SK-MEL-5 (cell line): ENCODE measurements around the gene HOXD4. TPM values are rescaled to one million over a fixed set of nuclear protein-coding genes. Genes with fewer than 3 reads are reported as not detected.

Experiments used
- DNase-seq: peaks from one replicate; pipeline ENCODE4 v3.0.0-alpha.2; 2016; ENCODE audit warnings: low read depth, low spot score
- in situ Hi-C: cut with HindIII; loops from 2 replicates; pipeline ENCODE4 v1.10.0; 2016; ENCODE audit warnings: low sequenced_read_pairs, high pct_unique_total_duplicates, low pct_unique_long_range_greater_than_20kb
- total RNA-seq: library from RNA; depleted of rRNA; stranded (reverse); fragments of >200 nt; shearing (Covaris generic); gene quantifications from 2 replicates; pipeline ENCODE4 v1.2.3, GENCODE V29; 2014

HOXD4 gene
- total RNA-seq, 1 experiment from 2014 or later = 4.2 TPM

DNA sequence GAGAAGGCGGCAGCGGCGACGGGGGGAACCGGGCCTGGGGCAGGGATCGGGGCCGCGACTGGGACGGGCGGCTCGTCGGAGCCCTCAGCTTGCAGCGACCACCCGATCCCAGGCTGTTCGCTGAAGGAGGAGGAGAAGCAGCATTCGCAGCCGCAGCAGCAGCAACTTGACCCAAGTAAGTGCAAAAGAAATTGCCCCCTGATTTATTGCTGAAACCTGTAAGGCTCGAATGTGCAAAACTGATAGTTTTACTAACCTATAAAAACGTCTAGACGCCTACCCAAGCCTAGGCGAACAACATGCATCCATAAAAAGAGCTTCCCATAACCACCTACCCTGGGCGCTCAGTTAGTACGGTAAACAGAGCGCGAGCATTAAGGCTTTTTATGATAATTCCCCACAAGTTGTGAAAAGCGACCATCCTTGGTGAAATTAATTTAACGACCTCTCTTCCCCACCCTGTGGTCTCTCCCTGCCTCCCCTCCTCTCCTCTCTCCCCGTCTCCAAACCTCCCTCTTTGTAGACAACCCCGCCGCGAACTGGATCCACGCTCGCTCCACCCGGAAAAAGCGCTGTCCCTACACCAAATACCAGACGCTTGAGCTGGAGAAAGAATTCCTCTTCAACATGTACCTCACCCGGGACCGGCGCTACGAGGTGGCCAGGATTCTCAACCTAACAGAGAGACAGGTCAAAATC lies 27.8 kb upstream of the HOXD4 start:
- in situ Hi-C loops = no loop called here

DNA sequence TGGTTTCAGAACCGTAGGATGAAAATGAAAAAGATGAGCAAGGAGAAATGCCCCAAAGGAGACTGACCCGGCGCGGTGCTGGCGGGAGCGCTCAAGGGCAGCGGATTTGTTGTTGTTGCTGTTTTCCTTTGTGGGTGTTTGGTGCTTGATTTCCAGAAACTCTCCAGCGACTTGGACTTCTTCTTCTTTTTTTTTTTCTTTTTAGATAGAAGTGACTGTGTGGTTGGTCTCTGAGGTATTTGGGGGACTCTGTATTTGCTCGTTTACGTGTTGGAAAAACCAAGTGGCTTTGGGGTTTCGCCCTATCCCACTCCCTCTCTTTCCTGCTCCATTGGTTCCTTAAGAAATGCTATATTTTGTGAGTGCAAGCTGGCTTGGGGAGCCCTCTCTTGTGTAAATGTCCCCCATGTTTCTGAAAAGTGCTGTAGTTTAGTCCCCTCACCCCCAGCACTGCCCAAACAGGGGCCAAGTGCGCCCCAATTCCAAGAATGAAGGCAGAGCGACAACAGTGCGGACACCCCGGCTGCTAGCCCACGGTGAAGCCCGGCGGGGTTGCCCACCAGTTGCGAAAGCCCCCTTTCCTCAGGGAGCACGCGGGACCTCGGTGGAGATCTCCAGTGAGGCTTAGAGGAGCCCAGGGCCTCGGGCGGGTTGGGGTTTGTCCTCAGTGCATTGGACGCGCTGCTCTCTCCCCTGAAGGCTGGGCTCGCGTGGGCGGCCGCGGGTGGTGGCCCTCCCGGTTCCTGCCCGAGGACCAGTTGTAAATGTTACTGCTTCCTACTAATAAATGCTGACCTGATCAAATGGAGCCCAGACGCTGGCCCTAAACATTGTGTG lies 27.0 kb upstream of the HOXD4 start:
- in situ Hi-C loops = no loop called here
- DNase-seq = no peak

More for the DNA sequence above, 27.8 kb upstream of the HOXD4 start:
- no peak for DNase-seq

DNA sequence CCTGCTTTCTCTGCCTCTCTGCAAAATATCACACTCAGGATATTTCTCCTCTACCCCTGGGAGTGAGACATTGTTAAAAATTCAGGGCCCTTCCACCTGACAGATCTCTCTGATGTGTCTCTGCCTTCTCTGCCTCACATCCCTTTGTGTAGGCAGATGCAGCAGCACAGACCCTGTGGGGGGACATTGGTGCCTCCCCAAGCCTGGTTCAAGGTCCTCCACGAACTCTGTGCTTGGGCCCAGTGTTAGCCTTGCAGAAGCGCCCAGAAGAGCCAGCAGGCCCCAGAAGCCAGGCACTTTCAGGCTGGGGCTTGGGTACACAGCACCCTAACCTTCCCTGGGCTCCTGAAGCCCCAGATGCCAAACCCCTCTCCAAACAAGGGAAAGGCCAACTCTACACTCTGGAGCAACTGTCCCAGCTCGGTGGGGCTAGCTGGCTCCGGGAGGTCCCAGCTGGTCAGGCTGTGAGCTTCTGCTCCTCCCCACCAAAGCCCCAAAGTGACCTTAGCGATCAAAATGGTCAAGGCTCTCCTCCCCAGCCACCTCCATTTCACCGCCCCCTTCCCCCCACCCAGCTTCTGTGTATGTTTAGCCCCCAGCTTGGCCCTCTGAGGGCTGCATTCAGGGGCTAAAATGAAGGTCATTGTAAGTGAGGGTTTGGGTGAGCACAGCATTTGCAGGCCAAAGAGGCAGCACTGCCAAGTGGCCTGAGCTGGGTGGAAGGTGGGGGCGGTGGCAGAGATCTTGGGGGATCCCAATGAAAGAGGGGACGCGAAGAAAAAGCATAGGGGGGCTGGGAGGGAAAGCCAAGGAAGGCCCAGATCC lies 26.2 kb upstream of the HOXD4 start:
- no peak for DNase-seq
- in situ Hi-C loops = no loop called here

- no peak for DNase-seq
- in situ Hi-C loops = no loop called here
Measured at GRCh38 chr2:176125772-176126054, 25.6 kb upstream of the HOXD4 start.

DNA sequence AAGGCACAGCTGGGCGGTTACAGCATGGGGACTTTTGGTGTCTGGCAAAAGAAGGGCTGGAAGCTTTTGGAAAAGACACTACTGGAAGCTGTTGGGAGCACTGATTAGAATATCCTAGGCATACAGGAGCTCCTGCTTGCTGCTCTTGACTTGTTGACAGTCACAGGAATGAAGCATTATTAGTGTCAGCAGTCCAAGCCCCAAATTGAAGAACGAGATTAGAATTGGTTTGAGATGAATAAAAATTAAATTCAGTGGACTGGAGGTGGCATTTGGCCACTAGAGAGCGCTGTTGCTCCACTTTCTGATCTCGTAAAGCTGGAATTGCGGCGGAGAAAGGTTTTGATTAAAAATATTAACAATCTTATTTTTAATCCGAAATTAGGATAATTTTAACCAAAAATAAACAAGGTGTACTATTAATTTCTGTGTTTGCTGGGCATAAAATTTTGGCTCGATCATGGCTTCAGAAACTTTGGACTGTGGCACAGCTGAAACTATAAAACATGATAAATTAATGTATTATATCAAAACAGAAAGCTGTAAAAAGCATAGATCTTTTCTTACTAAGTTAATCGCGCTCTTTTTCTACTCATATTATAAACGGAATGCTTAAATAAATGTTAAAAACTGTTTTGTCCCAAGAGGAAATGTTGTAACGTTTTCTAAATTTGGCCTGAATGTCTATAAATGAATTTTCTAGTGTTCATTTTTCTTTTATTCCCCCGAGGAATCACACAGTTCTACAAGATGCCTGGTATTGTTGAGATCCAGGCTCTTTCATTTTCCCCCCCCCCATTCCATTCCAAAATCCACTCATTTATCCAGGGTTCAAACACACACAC lies 24.2 kb upstream of the HOXD4 start:
- in situ Hi-C loops = no loop called here
- DNase-seq = peak; percentile 62

- in situ Hi-C loops = no loop called here
Measured at GRCh38 chr2:176127774-176128072, 23.6 kb upstream of the HOXD4 start.

GRCh38 chr2:176128172-176128981 lies 23.0 kb upstream of the HOXD4 start:
- in situ Hi-C loops = no loop called here

More at GRCh38 chr2:176127774-176128072, 23.6 kb upstream of the HOXD4 start:
- DNase-seq = no peak

DNA sequence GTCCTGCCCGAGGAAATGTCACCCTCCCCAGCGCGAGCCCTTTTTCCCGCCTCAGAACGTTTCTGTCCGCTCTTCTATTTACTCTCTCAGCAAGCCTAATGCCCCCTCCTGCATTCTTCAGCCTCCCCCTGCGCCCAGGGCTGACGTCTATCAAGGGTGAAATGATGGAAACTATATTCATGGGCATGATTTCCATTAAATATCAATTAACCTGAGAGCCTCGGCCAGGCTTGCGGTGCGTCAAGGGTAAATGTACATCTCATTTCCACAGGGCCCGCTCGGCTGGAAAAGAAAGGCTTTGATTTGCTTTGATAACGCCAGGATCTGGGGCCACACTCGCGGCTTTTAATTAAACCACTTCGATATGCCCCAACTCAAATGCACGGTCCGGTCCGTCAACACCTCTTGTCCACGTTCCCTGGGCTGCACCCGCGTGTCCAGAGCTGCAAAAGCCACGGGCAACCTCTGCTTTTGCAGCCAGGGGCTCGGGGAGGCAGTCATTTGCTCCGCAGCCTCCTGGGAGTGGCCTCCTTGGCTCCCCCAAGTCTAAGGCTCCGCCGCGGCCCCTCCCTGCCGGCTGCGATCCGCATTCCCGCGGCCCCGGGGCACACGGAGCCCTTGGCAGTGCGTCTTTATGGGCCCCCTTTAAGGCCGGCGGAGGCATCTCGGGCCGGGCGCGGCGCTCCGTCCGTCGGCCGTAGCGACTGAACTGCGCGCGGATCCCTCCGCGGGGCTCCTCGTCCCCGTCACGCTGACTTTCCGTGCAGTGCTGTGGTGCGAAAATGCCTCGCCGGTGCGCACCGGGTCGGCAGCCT lies 22.2 kb upstream of the HOXD4 start, which contains the start of gene HOXD8:
Gene HOXD8 (plus strand): TSS at position 724 of the 815 bp plus-strand sequence. CDS start 662 bp downstream, outside the sequence.
- in situ Hi-C loops = no loop called here
- DNase-seq = peak; percentile 71

More at GRCh38 chr2:176128172-176128981, 23.0 kb upstream of the HOXD4 start:
- DNase-seq = no peak

DNA sequence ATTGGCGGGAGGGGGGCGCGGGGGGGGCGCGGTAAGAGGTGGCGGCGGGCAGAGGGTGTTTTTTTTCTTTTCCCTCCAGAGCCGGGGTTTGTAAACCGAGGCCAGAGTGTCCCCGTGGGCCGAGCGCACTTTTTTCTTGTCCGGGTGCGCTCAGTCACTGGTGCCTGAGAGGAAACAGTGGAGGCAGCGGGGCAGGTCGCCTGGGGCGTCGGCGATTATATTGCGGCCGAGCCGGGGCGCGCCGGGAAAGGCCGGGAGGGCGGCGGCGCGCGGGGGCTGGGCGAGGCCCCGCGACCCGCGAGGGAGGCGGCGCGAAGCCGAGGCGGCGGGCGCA lies 21.6 kb upstream of the HOXD4 start:
- no peak for DNase-seq
- in situ Hi-C loops = no loop called here

GRCh38 chr2:176130147-176130956 lies 21.0 kb upstream of the HOXD4 start:
- in situ Hi-C loops = no loop called here
- peak; percentile 61 for DNase-seq

- in situ Hi-C loops = no loop called here
- no peak for DNase-seq
Measured at GRCh38 chr2:176130957-176131847, 20.1 kb upstream of the HOXD4 start.

DNA sequence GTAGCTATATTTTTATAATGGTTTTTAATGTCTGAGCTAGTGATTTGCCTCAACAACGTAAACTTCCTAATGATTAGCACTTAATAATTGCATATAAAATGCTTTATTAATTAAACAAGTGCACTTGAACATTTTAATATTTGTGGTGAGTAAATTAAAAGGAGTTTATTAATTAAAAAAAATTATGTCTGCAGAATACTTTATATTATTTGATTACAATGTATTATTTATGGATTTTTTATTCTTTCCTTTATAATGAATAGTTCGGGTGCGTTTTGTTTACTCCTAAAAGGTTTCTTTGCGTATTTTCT lies 19.5 kb upstream of the HOXD4 start:
- in situ Hi-C loops = no loop called here

DNA sequence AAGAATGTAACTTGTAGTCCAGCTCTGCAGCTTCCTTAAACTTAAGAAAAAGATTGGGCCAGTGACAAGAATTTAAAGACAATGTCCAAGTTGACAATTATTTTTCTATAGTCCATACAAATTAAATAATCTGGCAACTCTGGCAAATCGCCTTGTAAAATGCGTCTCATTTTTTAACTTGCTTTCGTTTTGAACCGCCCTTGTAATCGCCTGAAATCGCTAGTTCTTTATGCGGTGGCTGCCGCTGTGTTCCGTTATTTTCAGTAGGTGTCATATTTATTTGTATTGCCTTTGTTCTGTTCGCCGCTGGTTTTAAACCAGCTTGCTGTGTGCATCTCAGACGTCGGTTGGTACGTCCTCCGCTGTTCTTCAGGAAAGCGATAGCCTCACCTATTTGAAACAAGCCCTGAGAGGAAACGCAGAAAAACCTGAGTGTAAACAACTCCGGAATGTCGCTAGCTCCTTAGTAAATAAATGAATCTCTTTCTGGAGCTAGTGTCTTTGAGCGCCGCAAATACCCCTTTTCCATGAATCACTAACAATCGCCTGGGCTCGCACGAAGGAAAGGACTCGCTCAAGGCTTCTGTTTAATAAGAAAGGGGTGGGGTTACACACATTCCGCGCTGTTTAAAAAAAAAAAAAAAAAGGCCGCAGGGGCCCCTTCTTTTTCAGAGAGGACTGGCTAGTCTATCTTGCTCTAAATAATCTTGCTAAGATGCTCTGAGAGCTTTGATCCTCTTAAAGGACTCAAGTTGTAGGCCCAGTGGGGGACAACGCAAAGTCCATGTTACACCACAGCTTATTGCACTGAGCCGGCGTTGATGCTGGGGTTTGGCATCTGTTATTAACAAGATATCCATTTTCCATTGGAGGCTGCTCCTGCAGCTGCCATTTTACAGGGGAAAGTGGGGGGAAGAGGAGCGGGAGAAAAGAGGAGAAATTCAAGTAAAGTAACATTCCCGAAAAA lies 18.9 kb upstream of the HOXD4 start:
- DNase-seq = no peak
- in situ Hi-C loops = no loop called here

More for the DNA sequence above, 19.5 kb upstream of the HOXD4 start:
- no peak for DNase-seq

DNA sequence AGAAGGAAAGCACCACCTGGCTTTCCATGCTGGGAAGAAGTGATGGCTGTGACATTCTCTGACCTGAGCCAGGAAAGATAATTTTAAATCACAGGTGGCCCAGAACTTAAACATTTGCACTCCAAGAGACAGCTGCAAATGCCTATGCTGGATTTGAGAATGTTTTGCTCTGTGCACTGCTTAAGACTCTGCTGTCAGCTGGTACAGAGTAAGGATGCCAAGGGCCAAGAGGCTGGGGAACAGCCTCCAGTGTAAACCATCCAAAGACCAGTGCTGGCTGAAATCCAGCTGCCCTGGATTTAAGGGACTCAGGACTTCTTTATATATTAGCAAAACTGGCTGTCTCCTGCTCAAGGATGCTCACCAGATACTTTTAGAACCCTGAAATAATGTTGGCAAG lies 18.0 kb upstream of the HOXD4 start:
- no peak for DNase-seq
- in situ Hi-C loops = no loop called here
